ENCODE data around the gene GJC2.

DNA sequence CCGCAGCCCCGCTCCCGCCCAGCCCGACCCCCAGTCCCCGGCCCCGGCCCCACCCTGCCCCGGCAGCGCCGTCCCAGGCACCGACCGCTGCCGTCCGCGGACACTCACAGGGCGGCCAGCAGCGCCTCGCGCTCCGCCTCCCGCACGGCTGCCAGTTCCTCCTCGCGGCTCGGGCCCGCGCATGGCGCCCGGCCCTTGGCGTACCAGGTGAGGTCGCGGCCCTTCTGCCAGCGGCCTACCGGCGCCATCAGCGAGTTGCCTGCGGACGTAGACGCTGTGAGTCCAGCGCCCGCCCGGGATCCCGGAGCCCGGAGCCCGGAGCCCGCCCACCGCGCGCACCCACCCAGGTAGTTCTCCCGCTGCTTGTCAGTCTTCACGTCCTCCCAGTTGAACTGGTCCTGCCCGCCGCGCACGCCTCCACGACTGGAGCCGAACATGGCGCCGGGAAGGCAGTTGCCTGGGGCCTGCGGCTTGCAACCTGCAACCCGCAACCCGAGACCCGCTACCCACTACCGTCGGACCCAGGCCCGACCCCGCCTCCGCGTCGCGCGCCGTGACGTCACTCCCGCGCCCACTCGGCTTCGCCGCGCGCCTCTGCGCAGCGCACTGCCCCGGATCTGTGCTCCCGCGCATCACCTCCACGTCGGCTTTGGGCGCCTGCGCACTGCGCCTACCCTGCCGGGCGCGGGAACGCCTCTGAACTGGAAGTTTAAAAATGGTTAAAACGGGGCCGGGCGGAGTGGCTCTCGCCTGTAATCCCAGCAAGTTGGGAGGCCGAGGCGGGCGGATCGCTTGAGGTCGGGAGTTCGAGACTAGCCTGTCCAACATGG is 46.7 kb upstream of the GJC2 start, which contains the start of gene C1orf35:
- TF ChIP-seq, protein P1, sequence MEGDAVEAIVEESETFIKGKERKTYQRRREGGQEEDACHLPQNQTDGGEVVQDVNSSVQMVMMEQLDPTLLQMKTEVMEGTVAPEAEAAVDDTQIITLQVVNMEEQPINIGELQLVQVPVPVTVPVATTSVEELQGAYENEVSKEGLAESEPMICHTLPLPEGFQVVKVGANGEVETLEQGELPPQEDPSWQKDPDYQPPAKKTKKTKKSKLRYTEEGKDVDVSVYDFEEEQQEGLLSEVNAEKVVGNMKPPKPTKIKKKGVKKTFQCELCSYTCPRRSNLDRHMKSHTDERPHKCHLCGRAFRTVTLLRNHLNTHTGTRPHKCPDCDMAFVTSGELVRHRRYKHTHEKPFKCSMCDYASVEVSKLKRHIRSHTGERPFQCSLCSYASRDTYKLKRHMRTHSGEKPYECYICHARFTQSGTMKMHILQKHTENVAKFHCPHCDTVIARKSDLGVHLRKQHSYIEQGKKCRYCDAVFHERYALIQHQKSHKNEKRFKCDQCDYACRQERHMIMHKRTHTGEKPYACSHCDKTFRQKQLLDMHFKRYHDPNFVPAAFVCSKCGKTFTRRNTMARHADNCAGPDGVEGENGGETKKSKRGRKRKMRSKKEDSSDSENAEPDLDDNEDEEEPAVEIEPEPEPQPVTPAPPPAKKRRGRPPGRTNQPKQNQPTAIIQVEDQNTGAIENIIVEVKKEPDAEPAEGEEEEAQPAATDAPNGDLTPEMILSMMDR (IDR thresholded peaks at IDR 0.05; ENCODE audit: low read depth, low read length, missing input control): no peak
- TF ChIP-seq YY1 (IDR thresholded peaks at IDR 0.05) (peak; percentile 36), TAF1 (conservative IDR thresholded peaks at IDR 0.05) (no peak), EGR1 (IDR thresholded peaks at IDR 0.05; ENCODE audit: low read depth in 2 of 2) (no peak), JUND (IDR thresholded peaks at IDR 0.05) (no peak), SP1 (IDR thresholded peaks at IDR 0.05) (no peak), FOXA2 (IDR thresholded peaks at IDR 0.05) (no peak), HNF4A (conservative IDR thresholded peaks at IDR 0.05) (no peak), FOXA1 (IDR thresholded peaks at IDR 0.05) (no peak)
- TF ChIP-seq, protein P2, sequence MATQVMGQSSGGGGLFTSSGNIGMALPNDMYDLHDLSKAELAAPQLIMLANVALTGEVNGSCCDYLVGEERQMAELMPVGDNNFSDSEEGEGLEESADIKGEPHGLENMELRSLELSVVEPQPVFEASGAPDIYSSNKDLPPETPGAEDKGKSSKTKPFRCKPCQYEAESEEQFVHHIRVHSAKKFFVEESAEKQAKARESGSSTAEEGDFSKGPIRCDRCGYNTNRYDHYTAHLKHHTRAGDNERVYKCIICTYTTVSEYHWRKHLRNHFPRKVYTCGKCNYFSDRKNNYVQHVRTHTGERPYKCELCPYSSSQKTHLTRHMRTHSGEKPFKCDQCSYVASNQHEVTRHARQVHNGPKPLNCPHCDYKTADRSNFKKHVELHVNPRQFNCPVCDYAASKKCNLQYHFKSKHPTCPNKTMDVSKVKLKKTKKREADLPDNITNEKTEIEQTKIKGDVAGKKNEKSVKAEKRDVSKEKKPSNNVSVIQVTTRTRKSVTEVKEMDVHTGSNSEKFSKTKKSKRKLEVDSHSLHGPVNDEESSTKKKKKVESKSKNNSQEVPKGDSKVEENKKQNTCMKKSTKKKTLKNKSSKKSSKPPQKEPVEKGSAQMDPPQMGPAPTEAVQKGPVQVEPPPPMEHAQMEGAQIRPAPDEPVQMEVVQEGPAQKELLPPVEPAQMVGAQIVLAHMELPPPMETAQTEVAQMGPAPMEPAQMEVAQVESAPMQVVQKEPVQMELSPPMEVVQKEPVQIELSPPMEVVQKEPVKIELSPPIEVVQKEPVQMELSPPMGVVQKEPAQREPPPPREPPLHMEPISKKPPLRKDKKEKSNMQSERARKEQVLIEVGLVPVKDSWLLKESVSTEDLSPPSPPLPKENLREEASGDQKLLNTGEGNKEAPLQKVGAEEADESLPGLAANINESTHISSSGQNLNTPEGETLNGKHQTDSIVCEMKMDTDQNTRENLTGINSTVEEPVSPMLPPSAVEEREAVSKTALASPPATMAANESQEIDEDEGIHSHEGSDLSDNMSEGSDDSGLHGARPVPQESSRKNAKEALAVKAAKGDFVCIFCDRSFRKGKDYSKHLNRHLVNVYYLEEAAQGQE (IDR thresholded peaks at IDR 0.05): no peak
